Endothelial cell of umbilical vein (primary cell): ENCODE measurements around the gene PCDH19.

ENCODE experiments used
- POLR2A ChIP-seq: IDR thresholded peaks from 2 replicates; pipeline ENCODE4 v1.6.1; 2012; ENCODE audit warnings: low read depth, mild to moderate bottlenecking, control low read depth, low read length
- POLR2AphosphoS5 ChIP-seq: IDR thresholded peaks from 2 replicates; pipeline ENCODE4 v1.6.1; 2012; ENCODE audit warnings: low read depth, mild to moderate bottlenecking, control low read depth, low read length, moderate library complexity; ENCODE audit not compliant: insufficient read depth
- TF ChIP-seq, protein P1 (sequence below), 2 donors: IDR thresholded peaks; 1 replicate in 1 of 2; 2 replicates in 1 of 2; pipeline ENCODE4 v1.5.1; 2011; ENCODE audit warnings: low read length in 2 of 2, mild to moderate bottlenecking in 2 of 2, moderate library complexity in 2 of 2, control low read depth in 1 of 2, inconsistent platforms in 1 of 2, low read depth in 1 of 2; ENCODE audit not compliant: insufficient read depth in 1 of 2; ENCODE audit errors: extremely low read depth in 1 of 2
- TF ChIP-seq, protein P2 (sequence below): IDR thresholded peaks from 2 replicates; pipeline ENCODE4 v1.6.1; 2011; ENCODE audit not compliant: insufficient read depth, insufficient read length

DNA sequence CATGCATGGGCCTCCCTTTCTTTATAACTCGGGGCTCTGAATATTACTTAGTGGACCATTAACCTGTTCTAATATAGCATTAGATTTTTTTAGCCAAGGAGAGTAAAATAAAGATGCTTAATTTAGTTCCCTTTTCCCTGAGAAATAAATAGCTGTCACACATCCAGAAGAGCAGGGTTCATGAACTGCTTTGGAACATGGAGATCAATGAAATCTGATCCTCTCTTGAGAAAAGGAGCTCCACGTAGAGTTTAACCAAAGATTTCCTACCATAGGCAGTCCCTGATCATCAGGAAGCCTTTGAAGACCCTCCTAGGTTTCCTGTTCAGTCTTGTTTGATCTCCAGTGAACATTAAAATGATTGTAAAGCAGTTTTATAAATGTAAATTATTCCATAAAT, 8.5 kb upstream of the PCDH19 start:
- TF ChIP-seq, protein P1, sequence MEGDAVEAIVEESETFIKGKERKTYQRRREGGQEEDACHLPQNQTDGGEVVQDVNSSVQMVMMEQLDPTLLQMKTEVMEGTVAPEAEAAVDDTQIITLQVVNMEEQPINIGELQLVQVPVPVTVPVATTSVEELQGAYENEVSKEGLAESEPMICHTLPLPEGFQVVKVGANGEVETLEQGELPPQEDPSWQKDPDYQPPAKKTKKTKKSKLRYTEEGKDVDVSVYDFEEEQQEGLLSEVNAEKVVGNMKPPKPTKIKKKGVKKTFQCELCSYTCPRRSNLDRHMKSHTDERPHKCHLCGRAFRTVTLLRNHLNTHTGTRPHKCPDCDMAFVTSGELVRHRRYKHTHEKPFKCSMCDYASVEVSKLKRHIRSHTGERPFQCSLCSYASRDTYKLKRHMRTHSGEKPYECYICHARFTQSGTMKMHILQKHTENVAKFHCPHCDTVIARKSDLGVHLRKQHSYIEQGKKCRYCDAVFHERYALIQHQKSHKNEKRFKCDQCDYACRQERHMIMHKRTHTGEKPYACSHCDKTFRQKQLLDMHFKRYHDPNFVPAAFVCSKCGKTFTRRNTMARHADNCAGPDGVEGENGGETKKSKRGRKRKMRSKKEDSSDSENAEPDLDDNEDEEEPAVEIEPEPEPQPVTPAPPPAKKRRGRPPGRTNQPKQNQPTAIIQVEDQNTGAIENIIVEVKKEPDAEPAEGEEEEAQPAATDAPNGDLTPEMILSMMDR (IDR thresholded peaks at IDR 0.05; ENCODE audit: extremely low read depth in 1 of 2, insufficient read depth in 1 of 2, low read depth in 1 of 2, low read length in 2 of 2) = no peak
- TF ChIP-seq POLR2AphosphoS5 (no peak), POLR2A (no peak)
- TF ChIP-seq, protein P2, sequence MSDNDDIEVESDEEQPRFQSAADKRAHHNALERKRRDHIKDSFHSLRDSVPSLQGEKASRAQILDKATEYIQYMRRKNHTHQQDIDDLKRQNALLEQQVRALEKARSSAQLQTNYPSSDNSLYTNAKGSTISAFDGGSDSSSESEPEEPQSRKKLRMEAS = no peak
